ENCODE data around the gene SMLR1. TPM values are rescaled to one million over a fixed set of nuclear protein-coding genes. Genes with fewer than 3 reads are reported as not detected.

The SMLR1 gene
- total and polyA plus RNA-seq, 7 donors, result not detected

Other genes starting within 250 kb of the SMLR1 start
- gene EPB41L2, start 235.8 kb downstream of the SMLR1 start, total RNA-seq, result 100 to 1,000 TPM in 2 of 4 donors, 10 to 100 TPM in 2; 65.7 to 147 (median 114) TPM
- gene EPB41L2, start 235.8 kb downstream of the SMLR1 start, polyA plus RNA-seq, result 10 to 100 TPM; 41.2 to 50.5 (median 42.6) TPM

All from sigmoid colon (tissue), 7 donors.